HEK293T (cell line): ENCODE data around the gene PLGRKT.

ENCODE experiments used
- BHLHE40 ChIP-seq: fragments of 450-650 bp; IDR thresholded peaks from 2 replicates; pipeline ENCODE4 v1.6.1; 2016; ENCODE audit warnings: mild to moderate bottlenecking, moderate library complexity, borderline replicate concordance
- FOXM1 ChIP-seq: fragments of 450-650 bp; IDR thresholded peaks from 2 replicates; pipeline ENCODE4 v1.6.1; 2017; ENCODE audit warnings: mild to moderate bottlenecking, borderline replicate concordance
- HDGF ChIP-seq: fragments of 450-650 bp; IDR thresholded peaks from 2 replicates; pipeline ENCODE4 v1.6.1; 2017; ENCODE audit warnings: antibody characterized with exemption, borderline replicate concordance
- NFRKB ChIP-seq: fragments of 450-650 bp; IDR thresholded peaks from 2 replicates; pipeline ENCODE4 v1.6.1; 2016; ENCODE audit warnings: mild to moderate bottlenecking, moderate library complexity
- SUZ12 ChIP-seq: fragments of 450-650 bp; IDR thresholded peaks from 2 replicates; pipeline ENCODE4 v1.6.1; 2016; ENCODE audit warnings: mild to moderate bottlenecking

- TF ChIP-seq HDGF, result no peak
- no peak for TF ChIP-seq FOXM1
- TF ChIP-seq NFRKB, result no peak
- TF ChIP-seq BHLHE40, result no peak
- no peak for TF ChIP-seq SUZ12
These were observed 17.7 kb downstream of the PLGRKT start for GRCh38 chr9:5419987-5420386.
